T-helper 1 cell (primary cell): ENCODE data around the gene LTB4R2.
"Not testable (repeated sequence)": the region's sequence is repeated elsewhere in the genome, so short reads cannot be mapped to it uniquely, and the experiment has no call there.

ENCODE experiments used
- DNase-seq, 5 donors: peaks; one replicate each; pipeline ENCODE4 v3.0.0-alpha.2; 2012 to 2020

The LTB4R2 gene

GRCh38 chr14:24340606-24341005, 30.7 kb downstream of the LTB4R2 start:
- DNase-seq: no peak

- no peak for DNase-seq
Observed at GRCh38 chr14:24342889-24343288, 32.9 kb downstream of the LTB4R2 start.

- DNase-seq: no peak
Observed at GRCh38 chr14:24343795-24344660, 34.1 kb downstream of the LTB4R2 start.

- no peak for DNase-seq
Observed at GRCh38 chr14:24347134-24347533, 37.2 kb downstream of the LTB4R2 start.

GRCh38 chr14:24348186-24348585, 38.2 kb downstream of the LTB4R2 start:
- DNase-seq: no peak

- DNase-seq: no peak
Observed at GRCh38 chr14:24349742-24350141, 39.8 kb downstream of the LTB4R2 start.

- no peak for DNase-seq
Observed at GRCh38 chr14:24351517-24351916, 41.6 kb downstream of the LTB4R2 start.

- DNase-seq: no peak
Observed at GRCh38 chr14:24353559-24354481, 43.9 kb downstream of the LTB4R2 start.

GRCh38 chr14:24354482-24354825, 44.5 kb downstream of the LTB4R2 start:
- not testable (repeated sequence) for DNase-seq

GRCh38 chr14:24355009-24355408, 45.1 kb downstream of the LTB4R2 start:
- no peak for DNase-seq

- no peak for DNase-seq
Observed at GRCh38 chr14:24356208-24356607, 46.3 kb downstream of the LTB4R2 start.

GRCh38 chr14:24360281-24360680, 50.3 kb downstream of the LTB4R2 start:
- DNase-seq: no peak

- no peak for DNase-seq
Observed at GRCh38 chr14:24361326-24361725, 51.4 kb downstream of the LTB4R2 start.
